Measurements from ENCODE around the gene SEMA4C.

The SEMA4C gene

GRCh38 chr2:96878171-96878570, 8.3 kb upstream of the SEMA4C start:
- Histone ChIP-seq H3K27me3 (ENCODE audit: insufficient read depth, poor library complexity, severe bottlenecking) (peaks cover 4% of the 10 kb centered on the region), H3K4me3 (replicated peaks; ENCODE audit: insufficient read depth, low read length) (no peak overlapping the region), H3K27ac (replicated peaks) (no peak overlapping the region)
- no peak for DNase-seq (ENCODE audit: low read depth in 1 of 2, low spot score in 1 of 2)
- TF ChIP-seq POLR2AphosphoS5 (IDR thresholded peaks at IDR 0.05; ENCODE audit: low read depth) (no peak), GABPA (IDR thresholded peaks at IDR 0.05; ENCODE audit: low read depth) (no peak), REST (IDR thresholded peaks at IDR 0.05; ENCODE audit: insufficient replicate concordance, low read depth) (no peak)

GRCh38 chr2:96877631-96878092, 7.8 kb upstream of the SEMA4C start:
- H3K4me3 ChIP-seq (replicated peaks; ENCODE audit: insufficient read depth, low read length) = no peak overlapping the region
- no peak for DNase-seq (ENCODE audit: low read depth in 1 of 2, low spot score in 1 of 2)
- no peak overlapping the region for H3K27ac ChIP-seq (replicated peaks)
- peaks cover 9% of the 10 kb centered on the region for H3K27me3 ChIP-seq (ENCODE audit: insufficient read depth, poor library complexity, severe bottlenecking)
- TF ChIP-seq POLR2AphosphoS5 (IDR thresholded peaks at IDR 0.05; ENCODE audit: low read depth) (no peak), GABPA (IDR thresholded peaks at IDR 0.05; ENCODE audit: low read depth) (no peak), SPI1 (IDR thresholded peaks at IDR 0.05; ENCODE audit: borderline replicate concordance, low read depth) (no peak), CTCF (IDR thresholded peaks at IDR 0.05; ENCODE audit: insufficient read depth, low read length) (no peak), REST (IDR thresholded peaks at IDR 0.05; ENCODE audit: insufficient replicate concordance, low read depth) (no peak)

- H3K27me3 ChIP-seq (ENCODE audit: insufficient read depth, poor library complexity, severe bottlenecking) = peaks cover 9% of the 10 kb centered on the region
- no peak overlapping the region for H3K27ac ChIP-seq (replicated peaks)
- no peak for DNase-seq (ENCODE audit: low read depth in 1 of 2, low spot score in 1 of 2)
- TF ChIP-seq SPI1 (IDR thresholded peaks at IDR 0.05; ENCODE audit: borderline replicate concordance, low read depth) (no peak), POLR2AphosphoS5 (IDR thresholded peaks at IDR 0.05; ENCODE audit: low read depth) (no peak), GABPA (IDR thresholded peaks at IDR 0.05; ENCODE audit: low read depth) (no peak)
- H3K4me3 ChIP-seq (replicated peaks; ENCODE audit: insufficient read depth, low read length) = no peak overlapping the region
These were observed 7.2 kb upstream of the SEMA4C start for GRCh38 chr2:96877042-96877451.

GRCh38 chr2:96876269-96877041, 6.6 kb upstream of the SEMA4C start:
- no peak for DNase-seq (ENCODE audit: low read depth in 1 of 2, low spot score in 1 of 2)
- Histone ChIP-seq H3K4me3 (replicated peaks; ENCODE audit: insufficient read depth, low read length) (no peak overlapping the region), H3K27me3 (ENCODE audit: insufficient read depth, poor library complexity, severe bottlenecking) (peaks cover 11% of the 10 kb centered on the region), H3K27ac (replicated peaks) (no peak overlapping the region)
- no peak for TF ChIP-seq GABPA (IDR thresholded peaks at IDR 0.05; ENCODE audit: low read depth)
- TF ChIP-seq CTCF (IDR thresholded peaks at IDR 0.05; ENCODE audit: insufficient read depth, low read length) = no peak
- no peak for TF ChIP-seq SPI1 (IDR thresholded peaks at IDR 0.05; ENCODE audit: borderline replicate concordance, low read depth)
- no peak for TF ChIP-seq POLR2AphosphoS5 (IDR thresholded peaks at IDR 0.05; ENCODE audit: low read depth)
- no peak for TF ChIP-seq REST (IDR thresholded peaks at IDR 0.05; ENCODE audit: insufficient replicate concordance, low read depth)
